Breast epithelium (tissue), 3 donors: ENCODE measurements around the gene CAMTA1.

Experiments used
- POLR2A ChIP-seq: fragments of 450-650 bp; IDR thresholded peaks from one replicate; pipeline ENCODE4 v1.6.1; 2016; ENCODE audit warnings: antibody characterized with exemption, mild to moderate bottlenecking, moderate library complexity
- POLR2AphosphoS5 ChIP-seq, 3 donors: sonication (generic); formaldehyde crosslinking; IDR thresholded peaks; one replicate each; pipeline ENCODE4 v1.6.1; 2017; ENCODE audit warnings: antibody characterized with exemption in 3 of 3
- TF ChIP-seq, protein P1 (sequence below), 3 donors: fragments of 450-650 bp; IDR thresholded peaks; one replicate each; pipeline ENCODE4 v1.5.1; 2016 to 2017; ENCODE audit warnings: antibody characterized with exemption in 3 of 3, mild to moderate bottlenecking in 3 of 3, moderate library complexity in 3 of 3

DNA sequence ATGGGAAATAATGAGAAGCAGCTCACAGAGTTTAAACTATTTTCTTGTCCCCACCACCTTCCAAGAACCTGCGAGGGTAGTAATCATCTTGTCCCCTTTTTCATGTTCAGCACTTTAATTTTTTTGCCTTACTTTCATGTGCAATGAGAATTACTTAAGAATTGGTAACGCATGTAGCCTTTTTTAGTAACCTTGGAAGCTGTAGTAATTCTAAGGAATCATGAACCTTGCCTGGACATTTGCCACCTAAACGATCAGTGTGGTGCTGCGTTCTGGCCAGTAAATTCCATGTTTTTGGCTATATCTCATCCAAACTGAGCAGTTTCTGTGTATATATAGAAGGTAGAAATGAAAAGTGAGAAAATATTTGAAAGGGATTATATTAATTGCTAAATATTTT is 981.9 kb downstream of the CAMTA1 start:
- TF ChIP-seq, protein P1, sequence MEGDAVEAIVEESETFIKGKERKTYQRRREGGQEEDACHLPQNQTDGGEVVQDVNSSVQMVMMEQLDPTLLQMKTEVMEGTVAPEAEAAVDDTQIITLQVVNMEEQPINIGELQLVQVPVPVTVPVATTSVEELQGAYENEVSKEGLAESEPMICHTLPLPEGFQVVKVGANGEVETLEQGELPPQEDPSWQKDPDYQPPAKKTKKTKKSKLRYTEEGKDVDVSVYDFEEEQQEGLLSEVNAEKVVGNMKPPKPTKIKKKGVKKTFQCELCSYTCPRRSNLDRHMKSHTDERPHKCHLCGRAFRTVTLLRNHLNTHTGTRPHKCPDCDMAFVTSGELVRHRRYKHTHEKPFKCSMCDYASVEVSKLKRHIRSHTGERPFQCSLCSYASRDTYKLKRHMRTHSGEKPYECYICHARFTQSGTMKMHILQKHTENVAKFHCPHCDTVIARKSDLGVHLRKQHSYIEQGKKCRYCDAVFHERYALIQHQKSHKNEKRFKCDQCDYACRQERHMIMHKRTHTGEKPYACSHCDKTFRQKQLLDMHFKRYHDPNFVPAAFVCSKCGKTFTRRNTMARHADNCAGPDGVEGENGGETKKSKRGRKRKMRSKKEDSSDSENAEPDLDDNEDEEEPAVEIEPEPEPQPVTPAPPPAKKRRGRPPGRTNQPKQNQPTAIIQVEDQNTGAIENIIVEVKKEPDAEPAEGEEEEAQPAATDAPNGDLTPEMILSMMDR (IDR thresholded peaks at IDR 0.05): no peak
- no peak for TF ChIP-seq POLR2AphosphoS5 (IDR thresholded peaks at IDR 0.05)
- no peak for TF ChIP-seq POLR2A
